Measurements from ENCODE around the gene GRIP1.

DNA sequence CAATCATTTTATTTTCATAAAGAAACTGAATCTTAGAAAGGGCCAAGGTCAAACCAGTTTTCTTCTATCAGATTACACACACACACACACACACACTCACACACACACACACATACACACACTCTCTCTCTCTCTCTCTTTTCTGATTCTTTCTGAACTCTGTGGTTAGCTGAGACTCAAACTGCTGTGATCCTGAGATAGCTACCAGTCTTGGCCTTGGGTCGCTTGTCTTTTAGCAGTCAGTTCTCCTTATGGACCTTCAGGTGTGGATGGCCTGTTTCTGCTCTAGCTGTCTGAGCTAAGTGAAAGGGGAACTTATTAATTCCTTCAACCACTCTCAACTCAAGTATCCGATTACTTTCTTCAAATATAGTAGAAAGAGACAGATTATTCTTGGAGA is 145.1 kb downstream of the GRIP1 start:
- TF ChIP-seq, protein P1, sequence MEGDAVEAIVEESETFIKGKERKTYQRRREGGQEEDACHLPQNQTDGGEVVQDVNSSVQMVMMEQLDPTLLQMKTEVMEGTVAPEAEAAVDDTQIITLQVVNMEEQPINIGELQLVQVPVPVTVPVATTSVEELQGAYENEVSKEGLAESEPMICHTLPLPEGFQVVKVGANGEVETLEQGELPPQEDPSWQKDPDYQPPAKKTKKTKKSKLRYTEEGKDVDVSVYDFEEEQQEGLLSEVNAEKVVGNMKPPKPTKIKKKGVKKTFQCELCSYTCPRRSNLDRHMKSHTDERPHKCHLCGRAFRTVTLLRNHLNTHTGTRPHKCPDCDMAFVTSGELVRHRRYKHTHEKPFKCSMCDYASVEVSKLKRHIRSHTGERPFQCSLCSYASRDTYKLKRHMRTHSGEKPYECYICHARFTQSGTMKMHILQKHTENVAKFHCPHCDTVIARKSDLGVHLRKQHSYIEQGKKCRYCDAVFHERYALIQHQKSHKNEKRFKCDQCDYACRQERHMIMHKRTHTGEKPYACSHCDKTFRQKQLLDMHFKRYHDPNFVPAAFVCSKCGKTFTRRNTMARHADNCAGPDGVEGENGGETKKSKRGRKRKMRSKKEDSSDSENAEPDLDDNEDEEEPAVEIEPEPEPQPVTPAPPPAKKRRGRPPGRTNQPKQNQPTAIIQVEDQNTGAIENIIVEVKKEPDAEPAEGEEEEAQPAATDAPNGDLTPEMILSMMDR (IDR thresholded peaks at IDR 0.05; ENCODE audit: low read length), result no peak
- TF ChIP-seq EZH2 (optimal IDR thresholded peaks at IDR 0.05; ENCODE audit: low read depth, low read length) (no peak), EZH2phosphoT487 (IDR thresholded peaks at IDR 0.05; ENCODE audit: low read length) (no peak)
